Neural cell (in vitro differentiated cells): Measurements from ENCODE around the gene SLC38A4.

Experiments
- EP300 ChIP-seq: fragments of 450-650 bp; conservative IDR thresholded peaks from 2 replicates; pipeline ENCODE4 v1.6.1; 2014; ENCODE audit warnings: antibody characterized with exemption, mild to moderate bottlenecking, moderate library complexity; ENCODE audit not compliant: poor library complexity, severe bottlenecking
- TF ChIP-seq, protein P1 (sequence below): fragments of 450-650 bp; IDR thresholded peaks from 2 replicates; pipeline ENCODE4 v1.5.1; 2014; ENCODE audit warnings: antibody characterized with exemption, mild to moderate bottlenecking, moderate library complexity; ENCODE audit not compliant: poor library complexity, severe bottlenecking

- TF ChIP-seq, protein P1, sequence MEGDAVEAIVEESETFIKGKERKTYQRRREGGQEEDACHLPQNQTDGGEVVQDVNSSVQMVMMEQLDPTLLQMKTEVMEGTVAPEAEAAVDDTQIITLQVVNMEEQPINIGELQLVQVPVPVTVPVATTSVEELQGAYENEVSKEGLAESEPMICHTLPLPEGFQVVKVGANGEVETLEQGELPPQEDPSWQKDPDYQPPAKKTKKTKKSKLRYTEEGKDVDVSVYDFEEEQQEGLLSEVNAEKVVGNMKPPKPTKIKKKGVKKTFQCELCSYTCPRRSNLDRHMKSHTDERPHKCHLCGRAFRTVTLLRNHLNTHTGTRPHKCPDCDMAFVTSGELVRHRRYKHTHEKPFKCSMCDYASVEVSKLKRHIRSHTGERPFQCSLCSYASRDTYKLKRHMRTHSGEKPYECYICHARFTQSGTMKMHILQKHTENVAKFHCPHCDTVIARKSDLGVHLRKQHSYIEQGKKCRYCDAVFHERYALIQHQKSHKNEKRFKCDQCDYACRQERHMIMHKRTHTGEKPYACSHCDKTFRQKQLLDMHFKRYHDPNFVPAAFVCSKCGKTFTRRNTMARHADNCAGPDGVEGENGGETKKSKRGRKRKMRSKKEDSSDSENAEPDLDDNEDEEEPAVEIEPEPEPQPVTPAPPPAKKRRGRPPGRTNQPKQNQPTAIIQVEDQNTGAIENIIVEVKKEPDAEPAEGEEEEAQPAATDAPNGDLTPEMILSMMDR, result no peak
- no peak for TF ChIP-seq EP300
These were observed 14.6 kb downstream of the SLC38A4 start for GRCh38 chr12:46811185-46811584.
